COLO668 (cell line): ENCODE data around the gene MRPL55.

Experiments
- DNase-seq: peaks from one replicate; lab custom pipeline; 2025; ENCODE audit not compliant: unreplicated experiment; lab: John Stamatoyannopoulos, UW

The MRPL55 gene

DNA sequence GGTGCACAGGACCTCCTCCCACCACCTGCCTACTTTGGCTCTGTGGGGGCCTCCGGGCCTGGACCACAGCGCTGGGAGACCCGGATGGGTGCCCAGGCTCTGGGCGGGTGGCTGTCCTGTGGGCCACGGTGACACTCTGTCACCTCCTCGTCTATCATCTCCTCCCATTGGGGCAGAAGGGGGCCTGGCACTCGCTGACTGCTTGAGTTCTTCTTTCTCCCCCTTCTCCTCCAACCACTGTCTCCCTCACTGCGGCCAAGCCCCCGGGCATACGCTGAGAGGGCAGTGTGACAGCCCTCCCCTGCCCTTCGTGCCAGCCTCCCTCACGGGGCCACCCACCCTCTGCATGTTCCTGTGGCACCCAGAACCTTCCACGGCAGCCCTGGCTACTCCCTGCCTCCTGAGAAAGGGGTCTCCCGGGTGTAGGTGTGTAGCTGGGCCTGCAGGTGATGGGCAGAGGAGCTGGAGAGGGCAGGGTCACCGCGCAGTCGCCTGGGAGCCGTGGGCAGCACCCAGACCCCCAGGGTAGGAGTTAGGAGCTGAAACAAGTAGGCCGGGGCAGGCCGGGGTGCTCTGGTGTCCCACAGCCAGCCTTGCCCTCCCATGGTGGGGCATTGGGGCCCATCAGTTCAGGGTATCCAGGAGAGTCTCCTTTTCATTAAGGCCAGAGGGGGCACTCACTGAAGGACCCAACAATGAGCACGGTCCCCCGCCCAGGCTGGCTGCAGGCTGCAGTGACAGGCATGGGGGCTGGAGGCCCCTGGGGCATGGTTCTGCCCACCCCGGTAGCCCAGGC lies 35.8 kb downstream of the MRPL55 start:
- no peak for DNase-seq

DNA sequence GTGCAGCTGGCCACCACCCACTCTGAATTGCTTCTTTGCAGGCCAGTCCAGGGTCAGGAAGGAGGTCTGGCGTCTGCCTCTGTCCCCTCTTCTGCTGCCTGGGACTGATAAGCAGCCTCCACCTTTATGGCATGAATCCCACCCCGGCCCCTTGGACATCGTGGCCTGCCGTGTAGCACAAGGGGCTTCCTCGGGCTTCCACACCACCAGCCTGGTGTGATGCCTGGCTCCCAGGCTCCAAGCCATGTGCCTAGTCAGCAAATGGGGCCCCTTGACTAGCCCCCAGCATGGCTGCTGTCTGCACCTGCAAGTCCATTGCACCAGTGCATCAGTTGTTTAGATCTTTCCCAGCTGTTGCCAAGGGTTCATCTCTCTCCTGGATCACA lies 36.4 kb downstream of the MRPL55 start:
- DNase-seq = no peak

DNA sequence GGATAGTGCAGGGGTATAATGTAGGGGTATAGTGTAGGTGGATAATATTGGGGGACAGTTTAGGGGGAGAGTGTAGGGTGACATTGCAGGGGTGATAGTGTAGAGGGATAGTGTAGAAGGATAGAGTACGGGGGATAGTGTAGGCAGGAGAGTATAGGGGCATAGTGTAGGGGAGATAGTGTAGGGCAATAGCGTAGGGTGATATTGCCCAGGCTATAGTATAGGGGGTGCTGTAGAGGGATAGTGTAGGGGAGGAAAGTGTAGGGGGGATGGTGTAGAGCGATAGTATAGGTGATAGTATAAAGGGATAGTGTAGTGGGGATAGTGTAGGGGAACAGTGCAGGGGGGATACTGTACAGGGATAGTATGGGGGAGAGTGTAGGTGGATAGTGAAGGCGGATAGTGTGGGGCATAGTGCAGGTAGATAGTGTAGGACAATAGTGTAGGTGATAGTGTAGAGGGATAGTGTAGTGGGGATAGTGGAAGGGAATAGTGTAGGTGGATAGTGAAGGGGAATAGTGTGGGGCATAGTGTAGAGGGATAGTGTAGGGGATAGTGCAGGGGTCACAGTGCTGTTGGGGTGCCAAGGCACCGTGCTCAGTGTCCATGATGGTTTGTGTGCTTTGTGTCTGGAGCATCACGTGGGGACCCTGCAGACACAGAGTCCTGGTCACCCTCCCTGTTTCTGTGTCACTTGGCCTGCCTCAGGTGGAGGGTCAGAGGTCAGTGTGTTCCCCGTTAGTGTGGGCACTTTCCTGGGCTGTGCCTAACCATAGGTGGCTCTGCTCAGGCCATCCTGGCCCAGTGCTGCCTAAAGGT lies 37.1 kb downstream of the MRPL55 start:
- no peak for DNase-seq

DNA sequence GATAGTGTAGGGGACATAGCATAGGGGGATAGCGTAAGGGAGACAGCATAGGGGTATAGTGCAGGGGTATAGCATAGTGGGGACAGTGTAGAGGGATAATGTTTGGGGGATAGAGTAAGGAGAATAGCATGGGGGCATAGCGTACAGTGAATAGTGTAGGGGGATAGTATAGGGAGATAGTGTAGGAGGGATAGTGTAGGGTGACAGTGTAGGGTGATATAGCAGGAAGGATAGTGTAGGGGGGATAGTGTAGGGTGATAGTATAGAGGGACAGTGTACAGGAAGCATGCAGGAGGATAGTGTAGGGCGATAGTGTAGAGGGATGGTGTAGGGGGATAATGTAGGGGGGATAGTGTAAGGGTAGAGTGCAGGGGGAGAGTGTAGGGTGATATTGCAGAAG lies 38.2 kb downstream of the MRPL55 start:
- DNase-seq = no peak

DNA sequence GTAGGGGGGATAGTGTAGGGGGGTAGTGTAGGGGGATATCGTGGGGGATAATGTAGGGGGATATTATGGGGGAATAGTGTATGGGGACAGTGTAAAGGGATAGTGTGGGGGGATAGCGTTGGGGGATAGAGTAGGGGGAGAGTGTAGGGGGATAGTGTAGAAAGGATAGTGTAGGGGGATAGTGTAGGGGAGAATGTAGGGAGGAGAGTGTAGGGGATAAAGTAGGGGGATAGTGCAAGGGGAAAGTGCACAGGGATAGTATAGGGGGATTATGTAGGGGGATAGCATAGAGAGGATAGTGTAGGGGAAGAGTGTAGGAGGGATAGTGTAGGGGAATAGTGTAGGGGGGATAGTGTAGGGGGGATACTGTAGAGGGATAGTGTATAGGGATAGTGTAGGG lies 38.9 kb downstream of the MRPL55 start:
- DNase-seq = no peak

DNA sequence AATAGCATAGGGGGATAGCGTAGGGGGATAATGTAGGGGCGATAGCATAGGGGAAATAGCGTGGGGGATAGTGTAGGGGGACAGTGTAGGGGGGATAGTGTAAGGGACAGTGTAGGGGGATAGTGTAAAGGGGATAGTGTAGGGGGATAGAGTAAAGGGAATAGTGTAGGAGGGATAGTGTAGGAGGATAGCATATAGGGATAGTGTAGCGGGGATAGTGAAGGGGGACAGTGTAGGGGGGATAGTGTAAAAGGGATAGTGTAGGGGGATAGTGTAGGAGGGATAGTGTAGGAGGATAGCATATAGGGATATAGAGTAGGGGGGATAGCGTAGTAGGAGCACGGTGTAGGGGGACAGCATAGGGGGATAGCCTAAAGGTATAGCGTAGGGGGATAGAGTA lies 40.7 kb downstream of the MRPL55 start:
- no peak for DNase-seq

DNA sequence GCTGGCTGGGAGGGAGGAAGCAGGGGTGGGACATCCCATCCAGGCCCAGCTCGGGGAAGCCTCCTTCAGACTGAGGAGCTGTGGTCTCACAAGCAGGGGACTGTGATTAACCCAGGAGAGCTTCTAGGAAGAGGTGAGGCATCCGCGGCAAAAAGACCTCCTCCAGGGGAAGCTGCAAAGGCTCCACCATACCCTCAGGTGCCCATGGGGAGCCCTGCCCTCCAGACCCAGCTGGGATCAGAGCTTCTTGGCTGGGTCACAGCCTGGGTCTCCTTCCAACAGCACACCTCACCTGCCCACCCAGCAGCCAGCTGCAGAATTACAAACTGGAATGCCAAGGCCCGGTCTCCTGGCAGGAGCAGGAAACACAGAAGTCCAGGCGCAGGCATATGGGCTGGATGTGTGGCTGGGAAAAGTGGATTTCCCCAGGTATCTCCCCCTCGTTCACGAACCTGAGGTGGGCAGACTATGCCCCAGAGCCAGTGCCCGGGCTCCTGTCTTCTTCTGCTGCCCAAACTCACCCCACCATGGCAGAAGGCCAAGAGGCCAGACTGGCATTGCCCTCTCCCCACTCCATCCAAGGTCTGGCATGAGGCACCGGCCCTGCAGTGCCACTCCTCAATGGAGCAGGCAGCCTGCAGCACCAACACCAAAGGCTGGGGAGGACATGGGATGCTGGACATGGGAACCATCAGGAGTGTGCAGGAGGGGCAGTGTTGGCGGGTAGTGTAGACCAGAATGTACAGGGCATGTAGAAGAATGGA lies 42.0 kb downstream of the MRPL55 start:
- no peak for DNase-seq

DNA sequence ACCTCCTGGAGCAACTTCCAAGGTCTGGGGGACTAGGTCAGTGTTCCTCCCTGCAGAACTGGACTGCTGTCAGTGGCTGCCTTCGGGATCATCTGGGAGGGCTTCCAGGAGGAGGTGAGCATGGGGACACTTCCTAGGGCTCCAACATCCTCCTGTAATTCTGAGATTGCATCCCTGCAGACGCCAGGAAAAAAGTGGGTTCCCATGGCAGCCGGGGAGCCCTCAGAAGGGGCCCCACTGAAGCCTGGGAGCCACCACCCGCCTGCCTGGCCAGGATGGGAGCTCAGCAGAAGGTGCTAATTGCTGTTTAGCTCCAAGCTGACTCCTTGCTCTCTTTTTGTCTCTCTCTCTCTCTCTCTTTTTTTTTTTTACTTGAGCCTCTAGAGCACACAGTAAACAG lies 42.7 kb downstream of the MRPL55 start:
- no peak for DNase-seq

DNA sequence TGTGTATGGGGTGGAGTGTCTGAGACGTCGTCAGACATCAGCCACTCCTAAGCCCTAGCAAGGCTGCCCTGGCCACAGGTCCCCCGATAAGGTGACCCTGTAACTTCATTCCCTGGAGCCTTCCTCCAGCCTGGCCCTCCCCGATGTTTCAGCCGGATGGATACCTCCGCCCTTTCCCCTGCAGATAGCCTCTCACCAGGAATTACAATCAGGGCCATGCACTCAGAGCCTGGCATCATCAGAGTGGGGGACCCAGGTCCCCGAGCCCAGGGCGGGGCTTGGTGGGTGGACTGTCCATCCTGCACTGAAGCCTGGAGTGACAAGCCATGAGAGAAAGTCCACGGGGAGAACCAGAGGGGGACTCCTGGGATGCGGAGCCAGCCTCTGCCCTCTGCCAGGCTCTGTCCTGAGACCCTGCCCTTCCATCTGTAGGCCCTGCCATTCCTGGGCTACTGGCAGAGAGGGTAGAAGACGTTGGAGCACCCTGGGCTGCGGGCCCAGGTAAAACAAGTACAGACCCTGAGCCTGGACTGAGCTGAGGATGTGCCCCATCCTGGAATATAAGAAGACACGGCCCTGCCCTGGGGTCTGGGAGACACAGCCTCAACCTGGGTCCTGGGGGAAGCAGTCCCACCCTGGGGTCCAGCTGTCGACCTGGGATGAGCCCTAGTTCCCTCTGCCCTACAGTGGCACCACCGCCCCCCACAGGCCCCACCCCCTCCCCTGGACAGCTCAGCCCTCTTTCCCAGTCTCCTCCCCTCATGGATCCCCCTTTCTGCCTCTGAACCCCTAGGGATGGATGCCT lies 43.4 kb downstream of the MRPL55 start:
- DNase-seq = no peak

DNA sequence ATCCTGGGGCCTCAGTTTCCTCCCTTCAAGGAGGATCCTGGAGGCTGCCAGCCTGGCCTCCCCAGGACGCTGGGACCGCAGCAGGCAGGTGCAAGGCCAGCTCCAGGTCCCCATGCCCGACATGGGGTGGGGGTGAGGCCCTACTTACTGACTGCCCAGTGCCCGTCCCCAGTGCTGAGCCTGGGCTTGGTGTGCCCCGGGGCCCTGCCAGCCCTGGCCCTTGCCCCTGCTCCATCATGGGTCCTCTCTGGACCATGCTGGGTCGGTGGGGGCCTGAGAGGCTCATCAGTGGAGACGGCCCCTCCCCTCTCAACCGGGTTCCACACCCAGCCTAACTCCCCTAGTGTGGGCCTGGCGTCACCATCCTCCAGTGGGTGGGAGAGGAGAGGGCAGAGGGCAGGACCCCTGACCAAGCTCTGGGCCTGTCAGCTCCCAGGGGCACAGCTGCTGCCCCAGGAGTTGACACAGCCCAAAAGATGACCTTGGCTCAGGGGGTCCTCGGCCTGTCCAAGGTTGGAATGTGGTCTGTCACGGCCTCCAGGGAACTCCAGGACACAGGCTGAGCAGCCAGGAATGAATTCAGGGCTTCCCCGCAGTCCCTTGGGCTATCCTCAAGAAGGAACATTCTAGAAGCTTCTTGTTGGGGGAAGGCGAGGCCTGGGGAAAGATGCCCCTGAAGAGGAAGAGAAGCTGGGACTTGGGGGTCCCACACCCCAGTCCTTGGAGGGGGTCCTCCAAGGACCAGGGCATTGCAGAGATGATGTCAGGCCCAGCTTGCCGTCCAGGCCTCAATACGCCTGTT lies 44.2 kb downstream of the MRPL55 start:
- no peak for DNase-seq

DNA sequence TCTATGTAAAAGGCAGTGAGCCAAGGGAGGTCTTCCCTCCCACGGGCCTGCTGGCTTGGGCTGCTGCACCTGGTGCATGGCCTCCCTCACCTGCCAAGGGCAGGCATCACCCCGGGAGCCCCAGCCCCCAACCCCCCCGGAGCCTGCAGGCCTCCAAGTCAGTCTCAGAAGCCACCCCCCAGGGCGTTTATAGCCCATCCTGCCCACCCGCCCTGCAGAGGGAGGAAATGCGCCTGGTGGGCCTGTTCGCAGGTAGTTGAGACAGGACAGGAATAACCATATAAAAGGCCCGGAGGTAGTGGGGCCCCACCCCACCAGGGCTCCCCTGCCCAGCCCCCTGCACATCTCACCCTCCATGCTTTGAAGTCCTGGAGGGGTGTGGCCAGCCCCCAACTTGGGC lies 44.8 kb downstream of the MRPL55 start:
- no peak for DNase-seq

DNA sequence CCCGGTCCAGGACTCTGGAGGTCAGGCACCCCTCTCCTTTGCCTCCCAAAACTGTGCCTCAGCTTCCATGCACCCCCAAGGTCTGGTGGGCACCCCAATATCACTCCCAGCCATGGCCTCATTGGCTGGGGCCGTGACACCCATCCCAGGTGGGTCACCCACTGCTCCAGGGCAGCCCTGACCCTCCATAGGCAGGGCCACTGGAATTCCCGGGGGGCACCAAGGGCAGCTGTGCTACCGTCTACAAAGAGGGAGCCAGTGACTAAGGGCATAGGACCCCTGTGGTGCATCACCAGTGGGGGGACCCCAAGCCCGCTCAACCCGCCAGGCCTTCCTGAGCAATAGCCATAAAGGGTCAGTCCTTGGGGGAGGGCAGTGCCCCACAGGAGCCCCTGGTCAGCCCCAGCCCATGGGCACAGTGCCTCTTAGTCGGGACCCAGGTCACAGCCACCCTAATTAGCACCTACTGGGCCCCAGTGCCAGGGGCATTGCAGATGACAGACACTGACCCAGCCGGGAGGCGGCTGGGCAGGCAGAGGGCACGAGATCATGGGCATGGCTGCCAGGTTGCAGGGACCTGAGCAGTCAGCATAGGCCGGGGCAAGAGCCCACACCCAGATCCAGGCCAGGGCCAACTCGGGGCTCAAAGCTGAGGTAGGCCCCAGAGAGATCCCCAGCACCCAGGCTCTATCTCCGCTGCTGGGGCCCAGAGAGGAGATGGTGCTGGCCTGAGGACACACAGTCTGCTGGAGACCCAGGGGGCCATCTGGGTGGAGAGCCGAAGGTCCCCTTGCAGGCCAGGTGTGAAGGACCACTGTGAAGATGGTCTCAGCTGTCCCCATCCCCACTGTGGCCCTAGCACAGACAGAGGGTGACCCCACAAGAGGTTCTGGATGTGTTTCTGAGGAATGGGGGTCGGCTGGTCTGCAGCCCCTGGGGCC lies 45.6 kb downstream of the MRPL55 start:
- DNase-seq = no peak

DNA sequence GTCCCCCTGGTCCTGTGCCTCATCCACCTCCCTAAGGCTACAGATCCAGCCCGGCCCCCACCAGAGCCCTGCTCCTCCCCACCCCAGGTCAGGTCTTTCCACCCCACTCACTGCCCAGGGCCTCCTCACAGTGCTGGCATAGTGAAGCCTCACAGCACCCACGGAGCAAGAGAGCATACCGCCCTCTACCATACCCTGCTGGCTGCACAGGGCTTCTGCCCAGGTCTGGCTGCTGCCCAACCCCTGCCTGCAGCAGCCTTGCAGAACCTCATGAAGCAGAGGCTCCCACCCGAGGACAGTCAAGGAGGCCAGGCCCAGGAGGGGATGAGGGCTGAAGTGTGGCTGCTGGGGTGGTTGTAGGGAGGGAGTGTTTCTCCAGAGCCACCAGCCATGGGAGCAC lies 46.3 kb downstream of the MRPL55 start:
- DNase-seq = no peak

DNA sequence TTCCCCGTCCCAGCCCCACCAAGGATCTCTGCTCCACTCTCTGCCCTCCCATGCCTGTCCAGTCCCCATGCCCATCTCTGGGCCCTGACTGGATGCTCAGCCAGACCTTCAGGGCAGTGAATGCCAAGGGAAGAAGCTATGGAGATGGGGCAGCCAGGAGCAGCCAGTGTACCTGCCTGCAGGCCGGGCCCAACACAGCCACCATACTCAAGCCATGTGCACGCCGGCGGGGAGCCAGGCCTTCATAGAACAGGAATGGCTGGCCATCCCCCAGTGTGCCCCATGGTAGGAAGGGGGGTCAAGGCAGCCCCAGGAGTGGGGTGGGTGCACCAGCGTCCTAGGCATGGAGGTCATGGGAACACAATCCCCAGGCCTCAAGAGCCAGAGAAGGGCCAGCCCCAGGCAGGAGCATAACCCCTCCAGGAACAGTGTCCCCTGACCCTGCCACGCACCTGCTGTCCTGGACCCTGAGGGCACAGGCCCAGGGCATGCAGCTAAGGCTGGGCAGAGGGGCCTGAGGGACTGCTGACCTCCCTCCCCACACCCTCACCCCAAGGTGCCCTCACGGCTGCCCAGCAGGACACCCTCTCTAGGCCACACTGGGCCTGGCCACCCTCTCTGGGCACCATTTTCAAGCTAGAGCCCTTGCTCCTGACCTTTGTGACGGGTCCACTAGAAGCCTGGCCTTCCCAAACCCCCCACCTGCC lies 46.9 kb downstream of the MRPL55 start:
- DNase-seq = no peak

DNA sequence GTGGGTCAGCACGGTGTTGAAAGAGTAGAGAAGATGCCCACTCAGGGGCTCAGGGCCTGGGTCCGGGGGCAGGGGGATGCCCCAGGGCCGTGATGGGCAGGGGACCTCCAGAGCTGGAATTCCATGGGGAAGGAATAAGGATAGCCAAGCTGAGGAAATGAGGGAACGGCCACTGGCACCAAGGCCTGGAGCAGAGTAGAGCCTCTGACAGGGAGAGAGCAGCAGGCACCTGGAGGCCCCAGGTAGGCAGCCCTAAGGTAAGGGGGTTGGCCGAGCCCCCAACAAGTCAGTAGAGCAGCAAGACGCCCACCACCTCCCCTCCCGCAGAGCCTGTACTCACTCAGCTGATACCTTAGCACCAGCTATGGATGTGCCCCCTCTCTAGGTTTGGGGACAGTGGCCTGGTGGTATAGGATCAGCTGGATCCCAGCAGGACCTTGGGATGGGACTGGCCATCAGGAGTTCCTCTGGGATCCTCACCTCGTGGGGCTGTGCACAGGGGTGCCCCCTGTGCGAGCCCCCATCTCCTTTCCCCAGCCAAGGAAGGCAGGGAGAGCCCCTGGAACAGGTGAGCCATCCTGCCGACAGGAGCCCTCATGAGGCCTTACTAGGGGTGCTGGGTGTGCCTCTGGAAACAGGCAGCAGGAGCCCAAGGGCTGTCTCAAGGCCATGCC lies 47.6 kb downstream of the MRPL55 start:
- DNase-seq = no peak

DNA sequence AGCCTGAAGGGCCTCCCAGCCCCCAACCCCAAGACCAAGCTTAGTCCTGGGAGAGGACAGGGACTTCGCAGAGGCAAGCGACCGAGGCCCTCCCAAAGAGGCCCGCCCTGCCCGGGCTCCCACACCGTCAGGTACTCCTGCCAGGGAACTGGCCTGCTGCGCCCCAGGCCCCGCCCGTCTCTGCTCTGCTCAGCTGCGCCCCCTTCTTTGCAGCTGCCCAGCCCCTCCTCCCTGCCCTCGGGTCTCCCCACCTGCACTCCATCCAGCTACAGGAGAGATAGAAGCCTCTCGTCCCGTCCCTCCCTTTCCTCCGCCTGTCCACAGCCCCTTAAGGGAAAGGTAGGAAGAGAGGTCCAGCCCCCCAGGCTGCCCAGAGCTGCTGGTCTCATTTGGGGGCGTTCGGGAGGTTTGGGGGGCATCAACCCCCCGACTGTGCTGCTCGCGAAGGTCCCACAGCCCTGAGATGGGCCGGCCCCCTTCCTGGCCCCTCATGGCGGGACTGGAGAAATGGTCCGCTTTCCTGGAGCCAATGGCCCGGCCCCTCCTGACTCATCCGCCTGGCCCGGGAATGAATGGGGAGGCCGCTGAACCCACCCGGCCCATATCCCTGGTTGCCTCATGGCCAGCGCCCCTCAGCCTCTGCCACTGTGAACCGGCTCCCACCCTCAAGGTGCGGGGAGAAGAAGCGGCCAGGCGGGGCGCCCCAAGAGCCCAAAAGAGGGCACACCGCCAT lies 48.5 kb downstream of the MRPL55 start:
- no peak for DNase-seq
